PFSK-1 (cell line): ENCODE data around the gene NUBPL.

Experiments
- FOXP2 ChIP-seq: optimal IDR thresholded peaks from 2 replicates; pipeline ENCODE3; 2011; ENCODE audit warnings: borderline replicate concordance, control low read depth, inconsistent platforms; ENCODE audit not compliant: insufficient read depth; ENCODE audit errors: extremely low read length, extremely low read depth
- POLR2AphosphoS5 ChIP-seq: IDR thresholded peaks from 2 replicates; pipeline ENCODE4 v1.6.1; 2012; ENCODE audit warnings: low read depth, mild to moderate bottlenecking, control low read depth, low read length, moderate library complexity
- SIN3A ChIP-seq: IDR thresholded peaks from 2 replicates; pipeline ENCODE4 v1.6.1; 2012; ENCODE audit warnings: mild to moderate bottlenecking, low read length, moderate library complexity, borderline replicate concordance; ENCODE audit not compliant: insufficient read depth
- TAF1 ChIP-seq: IDR thresholded peaks from 2 replicates; pipeline ENCODE4 v1.6.1; 2012; ENCODE audit warnings: low read length, control low read depth, borderline replicate concordance; ENCODE audit not compliant: insufficient read depth
- TF ChIP-seq, protein P1 (sequence below), 2 experiments: IDR thresholded peaks; 2 replicates each; pipeline versions ENCODE4 v1.6.1 to v1.8.0; 2011 to 2012; ENCODE audit warnings: low read depth in 2 of 2, low read length in 2 of 2, control low read depth in 1 of 2, inconsistent platforms in 1 of 2, mild to moderate bottlenecking in 1 of 2, moderate library complexity in 1 of 2; ENCODE audit not compliant: insufficient read depth in 1 of 2

DNA sequence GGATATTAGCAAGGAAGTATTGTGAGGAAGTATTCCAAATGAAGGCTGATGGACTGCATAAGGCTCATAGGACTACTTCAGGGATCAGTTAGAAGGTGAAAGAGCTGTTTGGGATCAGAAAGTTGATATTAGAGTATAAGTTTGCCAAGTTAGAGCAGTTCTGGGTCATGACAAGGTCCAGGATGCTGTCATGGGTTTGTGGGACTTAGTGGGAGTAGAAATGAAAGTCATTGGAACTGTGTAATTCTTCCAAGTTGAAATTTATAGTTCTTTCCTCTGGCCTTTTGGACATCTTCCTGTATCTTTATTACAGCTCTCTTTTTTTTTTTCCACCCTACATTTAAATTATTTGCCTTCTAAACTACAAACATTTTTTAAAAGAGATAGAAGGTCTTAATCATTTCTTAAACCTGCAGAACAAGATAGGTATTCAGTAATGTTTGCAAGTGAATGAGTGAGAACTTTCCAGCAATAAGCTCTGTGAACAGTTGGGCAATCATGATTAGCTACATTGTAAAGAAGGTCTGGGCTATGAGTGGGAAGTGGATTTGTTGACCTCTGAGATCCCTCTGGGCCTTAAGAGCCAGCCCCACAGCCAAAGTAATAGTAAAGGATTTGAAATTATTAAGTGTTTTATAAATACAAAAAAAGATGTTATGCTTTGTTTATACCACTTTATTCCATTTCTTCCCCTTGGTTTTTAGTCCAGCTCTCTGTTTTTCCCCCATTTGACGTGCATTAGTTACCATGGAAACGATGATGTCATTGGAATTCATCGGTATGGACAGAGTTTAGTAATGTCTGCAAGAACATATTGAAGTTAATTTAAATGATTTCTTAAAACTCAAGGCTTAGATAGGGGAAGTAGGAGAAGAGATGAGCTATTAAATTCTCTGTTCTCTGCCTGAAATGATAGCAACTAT is 268.0 kb downstream of the NUBPL start:
- TF ChIP-seq, protein P1, sequence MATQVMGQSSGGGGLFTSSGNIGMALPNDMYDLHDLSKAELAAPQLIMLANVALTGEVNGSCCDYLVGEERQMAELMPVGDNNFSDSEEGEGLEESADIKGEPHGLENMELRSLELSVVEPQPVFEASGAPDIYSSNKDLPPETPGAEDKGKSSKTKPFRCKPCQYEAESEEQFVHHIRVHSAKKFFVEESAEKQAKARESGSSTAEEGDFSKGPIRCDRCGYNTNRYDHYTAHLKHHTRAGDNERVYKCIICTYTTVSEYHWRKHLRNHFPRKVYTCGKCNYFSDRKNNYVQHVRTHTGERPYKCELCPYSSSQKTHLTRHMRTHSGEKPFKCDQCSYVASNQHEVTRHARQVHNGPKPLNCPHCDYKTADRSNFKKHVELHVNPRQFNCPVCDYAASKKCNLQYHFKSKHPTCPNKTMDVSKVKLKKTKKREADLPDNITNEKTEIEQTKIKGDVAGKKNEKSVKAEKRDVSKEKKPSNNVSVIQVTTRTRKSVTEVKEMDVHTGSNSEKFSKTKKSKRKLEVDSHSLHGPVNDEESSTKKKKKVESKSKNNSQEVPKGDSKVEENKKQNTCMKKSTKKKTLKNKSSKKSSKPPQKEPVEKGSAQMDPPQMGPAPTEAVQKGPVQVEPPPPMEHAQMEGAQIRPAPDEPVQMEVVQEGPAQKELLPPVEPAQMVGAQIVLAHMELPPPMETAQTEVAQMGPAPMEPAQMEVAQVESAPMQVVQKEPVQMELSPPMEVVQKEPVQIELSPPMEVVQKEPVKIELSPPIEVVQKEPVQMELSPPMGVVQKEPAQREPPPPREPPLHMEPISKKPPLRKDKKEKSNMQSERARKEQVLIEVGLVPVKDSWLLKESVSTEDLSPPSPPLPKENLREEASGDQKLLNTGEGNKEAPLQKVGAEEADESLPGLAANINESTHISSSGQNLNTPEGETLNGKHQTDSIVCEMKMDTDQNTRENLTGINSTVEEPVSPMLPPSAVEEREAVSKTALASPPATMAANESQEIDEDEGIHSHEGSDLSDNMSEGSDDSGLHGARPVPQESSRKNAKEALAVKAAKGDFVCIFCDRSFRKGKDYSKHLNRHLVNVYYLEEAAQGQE (IDR thresholded peaks at IDR 0.05; ENCODE audit: insufficient read depth in 1 of 2, low read depth in 2 of 2, low read length in 2 of 2), result no peak
- TF ChIP-seq POLR2AphosphoS5 (no peak), SIN3A (no peak), TAF1 (no peak), FOXP2 (no peak)
